GM21360 (cell line): Measurements from ENCODE around the gene RNF224.

Experiments
- ATAC-seq: cut with Tn5 transposase; IDR thresholded peaks from one replicate; pipeline ENCODE4 v1.9.1; 2021; ENCODE audit warnings: mild to moderate bottlenecking, moderate library complexity; ENCODE audit not compliant: unreplicated experiment

The RNF224 gene

DNA sequence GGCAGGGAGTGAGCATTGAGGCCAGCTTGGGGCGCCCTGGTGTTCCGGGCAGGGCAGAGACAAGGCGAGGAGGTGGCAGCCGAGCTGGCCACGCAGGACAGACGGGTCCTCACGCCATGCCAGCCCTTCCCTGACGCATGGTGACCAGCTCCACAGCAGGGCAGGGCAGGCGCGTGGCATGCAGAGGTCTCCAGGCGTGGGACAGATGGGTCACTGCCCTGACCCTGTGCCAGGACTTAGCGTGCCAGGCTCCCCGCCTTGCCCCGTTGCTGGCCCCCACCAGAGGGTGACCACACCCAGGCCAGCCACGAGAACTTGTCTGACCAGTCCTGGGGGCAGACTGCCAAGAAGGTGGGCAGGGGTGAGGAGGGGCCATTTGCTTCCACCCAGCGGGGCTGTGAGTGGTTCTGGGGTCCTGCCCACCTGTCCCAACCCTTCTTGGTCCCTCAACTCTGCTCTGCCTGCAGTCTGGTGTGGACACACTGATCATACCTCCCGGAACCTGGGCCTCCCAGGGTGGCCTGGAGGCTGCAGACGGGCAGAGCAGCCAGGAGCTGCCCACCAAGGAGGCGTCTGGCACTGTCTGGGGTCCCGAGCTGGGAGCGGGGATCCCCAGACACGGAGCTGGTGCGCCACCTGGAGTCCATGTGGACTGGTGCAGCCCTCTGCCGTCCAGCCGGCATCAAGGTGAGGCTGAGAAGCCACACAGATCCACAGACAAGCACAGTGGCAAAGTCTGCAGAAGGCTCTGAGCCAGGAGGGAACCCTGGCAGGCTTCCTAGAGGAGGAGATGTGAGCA lies at the start of gene RNF224:
RNF224 (plus strand) TSS at position 449 of the 799 bp plus-strand sequence. CDS start 834 bp downstream, outside the sequence.
- ATAC-seq = no peak

- ATAC-seq = no peak
Measured at GRCh38 chr9:137178201-137178938, 48.9 kb upstream of the RNF224 start.

GRCh38 chr9:137178939-137179630 lies 48.2 kb upstream of the RNF224 start:
- ATAC-seq = no peak

DNA sequence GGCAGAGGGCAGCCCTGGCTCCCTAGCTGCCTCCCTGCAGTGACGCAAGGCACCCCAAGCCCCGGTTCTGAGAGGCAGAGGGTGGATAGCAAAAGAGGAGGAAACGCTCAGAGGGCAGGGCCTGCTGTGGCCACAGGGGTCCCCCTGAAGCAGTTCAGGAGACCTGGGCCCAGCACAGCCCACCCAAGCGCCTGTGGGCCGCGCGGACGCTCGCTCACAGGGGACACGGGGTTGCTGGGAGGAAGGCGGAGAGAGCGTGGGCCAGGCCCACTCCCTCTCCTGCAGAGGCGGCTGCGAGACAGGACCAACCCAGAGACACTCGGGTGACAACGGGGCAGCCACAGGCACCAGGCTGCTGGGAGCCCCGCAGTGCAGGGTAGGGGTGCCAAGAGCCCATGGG lies 47.5 kb upstream of the RNF224 start:
- no peak for ATAC-seq

DNA sequence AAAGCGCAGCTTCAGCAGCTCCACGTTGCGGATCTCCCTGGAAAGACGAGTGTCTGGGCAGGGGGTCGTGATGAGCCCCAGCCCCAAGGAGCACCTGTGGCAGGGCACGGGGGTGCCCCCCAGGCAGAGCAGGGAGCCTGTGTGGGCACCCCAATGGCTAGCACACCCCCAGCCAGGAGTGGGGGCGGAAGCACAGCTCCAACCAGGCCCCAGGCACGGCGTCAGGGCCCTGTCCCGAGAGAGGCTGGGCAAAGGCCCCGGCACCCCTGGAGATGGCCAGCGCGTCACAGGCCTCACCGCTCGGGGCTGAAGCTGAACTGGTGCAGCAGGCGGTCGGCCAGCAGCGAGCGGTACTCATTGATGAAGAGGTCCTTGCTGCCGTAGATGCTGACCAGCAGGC lies 46.8 kb upstream of the RNF224 start:
- no peak for ATAC-seq

- no peak for ATAC-seq
Measured at GRCh38 chr9:137181680-137182079, 45.6 kb upstream of the RNF224 start.

GRCh38 chr9:137182836-137183235 lies 44.5 kb upstream of the RNF224 start:
- ATAC-seq = no peak

DNA sequence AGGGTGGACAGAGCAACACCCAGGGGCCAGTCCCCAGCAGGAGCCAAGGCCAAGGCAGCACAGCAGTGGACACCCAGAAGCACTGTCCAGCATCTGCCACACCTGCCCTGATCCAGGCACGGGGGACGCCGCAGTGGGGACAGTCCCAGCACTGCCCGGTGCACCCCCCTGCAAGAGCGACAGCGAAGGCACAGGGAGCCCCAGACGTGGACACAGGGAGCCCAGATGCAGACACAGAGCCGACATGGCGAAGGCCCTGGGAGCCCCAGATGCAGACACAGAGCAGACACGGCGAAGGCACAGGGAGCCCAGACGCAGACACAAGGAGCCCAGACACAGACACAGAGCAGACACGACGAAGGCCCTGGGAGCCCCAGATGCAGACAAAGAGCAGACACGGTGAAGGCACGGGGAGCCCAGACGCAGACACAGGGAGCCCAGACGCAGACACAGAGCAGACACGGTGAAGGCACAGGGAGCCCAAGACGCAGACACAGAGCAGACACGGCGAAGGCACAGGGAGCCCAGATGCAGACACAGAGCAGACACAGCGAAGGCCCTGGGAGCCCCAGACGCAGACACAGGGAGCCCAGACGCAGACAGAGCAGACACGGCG lies 43.2 kb upstream of the RNF224 start:
- no peak for ATAC-seq

DNA sequence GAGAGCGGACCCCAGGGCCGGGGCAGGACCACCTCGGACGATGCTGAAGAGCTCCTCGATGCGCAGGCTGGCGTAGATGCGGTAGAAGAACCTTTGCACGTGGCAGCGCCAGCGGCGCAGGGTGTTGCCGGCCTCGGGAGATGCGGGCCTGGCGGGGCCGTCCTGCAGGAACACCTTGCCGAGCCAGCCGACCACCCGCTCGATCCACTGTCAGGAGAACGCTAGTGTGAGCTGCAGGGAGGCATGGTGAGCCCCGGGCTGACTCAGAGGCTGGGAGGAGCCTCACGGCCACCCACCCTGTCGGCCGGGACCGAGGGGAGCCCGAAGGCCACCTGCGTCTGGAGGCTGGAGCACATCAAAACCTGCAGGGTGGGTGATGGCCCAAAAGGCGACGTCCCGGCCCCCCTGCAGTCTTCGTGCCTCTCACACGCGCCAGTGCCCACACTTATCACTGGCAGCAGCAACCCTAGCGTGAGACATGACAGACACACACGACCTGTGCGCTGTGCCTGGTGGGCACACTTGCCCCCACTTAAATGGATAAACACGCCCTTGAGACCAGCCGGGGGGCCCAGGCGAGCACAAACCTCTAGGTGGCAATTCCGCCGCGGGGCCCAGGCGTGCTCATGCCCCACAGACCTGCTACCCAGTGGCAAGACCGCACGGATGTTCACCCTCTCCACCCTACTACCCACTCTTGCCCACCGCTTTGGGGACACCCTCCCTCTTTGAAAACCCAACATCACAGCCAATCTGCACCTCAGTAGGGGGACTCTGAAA lies 42.2 kb upstream of the RNF224 start:
- ATAC-seq = no peak

DNA sequence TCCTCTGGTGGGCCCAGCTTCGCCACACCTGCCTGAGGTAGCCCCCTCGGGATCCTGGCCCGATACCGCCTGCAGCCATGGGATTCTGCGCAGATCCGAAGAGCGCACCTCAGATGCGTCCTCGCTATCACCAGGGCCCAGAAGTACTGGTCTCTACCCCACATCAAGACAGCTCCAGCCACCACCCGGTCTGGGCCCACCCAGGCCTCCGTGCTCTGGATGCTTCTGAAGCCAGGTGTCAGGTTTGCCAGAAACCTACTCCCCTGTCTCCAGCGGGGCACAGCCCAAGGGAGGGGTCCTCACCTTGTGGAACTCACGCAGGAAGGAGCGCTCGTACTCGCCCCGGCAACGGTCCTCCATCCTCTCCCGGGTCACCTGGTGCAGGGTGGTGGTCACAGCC lies 41.4 kb upstream of the RNF224 start:
- ATAC-seq = no peak

DNA sequence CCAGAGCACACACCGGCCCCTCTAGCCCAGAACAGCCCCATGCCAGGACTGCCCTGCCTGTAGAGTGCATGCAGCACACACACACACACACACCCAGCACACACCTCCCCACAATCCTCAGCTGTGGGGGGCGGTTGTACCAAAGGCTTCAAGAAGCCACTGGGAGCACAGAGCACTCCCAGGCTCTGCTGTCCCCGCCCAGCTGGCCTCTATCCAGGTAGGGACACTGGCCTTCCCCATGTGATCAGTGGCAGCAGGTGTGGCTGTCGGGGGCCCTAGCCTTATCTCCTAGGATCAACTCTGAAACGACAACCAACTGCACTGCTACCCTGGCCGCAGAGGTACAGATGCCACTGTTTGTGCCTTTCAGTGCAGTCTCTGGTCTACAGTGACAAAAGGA lies 40.9 kb upstream of the RNF224 start:
- ATAC-seq = no peak

DNA sequence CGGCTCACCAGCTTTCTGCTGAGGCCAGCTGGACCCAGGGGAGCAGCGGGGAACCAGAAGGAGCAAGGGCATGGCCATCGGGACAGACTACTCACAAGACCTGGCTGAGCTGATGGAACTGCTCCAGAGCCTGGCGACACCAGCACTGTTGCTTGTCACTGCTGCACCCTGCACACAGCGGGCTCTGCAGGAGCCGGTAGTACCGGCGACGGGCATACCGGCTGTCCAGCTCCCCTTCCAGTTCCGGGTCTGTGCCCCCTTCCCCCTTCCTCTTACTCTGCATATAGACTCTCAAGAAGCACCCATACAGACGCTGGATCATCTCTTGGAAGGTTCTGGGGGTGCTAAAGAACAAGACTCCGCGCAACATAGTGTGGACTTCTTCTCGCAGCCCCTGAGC lies 39.9 kb upstream of the RNF224 start:
- no peak for ATAC-seq

DNA sequence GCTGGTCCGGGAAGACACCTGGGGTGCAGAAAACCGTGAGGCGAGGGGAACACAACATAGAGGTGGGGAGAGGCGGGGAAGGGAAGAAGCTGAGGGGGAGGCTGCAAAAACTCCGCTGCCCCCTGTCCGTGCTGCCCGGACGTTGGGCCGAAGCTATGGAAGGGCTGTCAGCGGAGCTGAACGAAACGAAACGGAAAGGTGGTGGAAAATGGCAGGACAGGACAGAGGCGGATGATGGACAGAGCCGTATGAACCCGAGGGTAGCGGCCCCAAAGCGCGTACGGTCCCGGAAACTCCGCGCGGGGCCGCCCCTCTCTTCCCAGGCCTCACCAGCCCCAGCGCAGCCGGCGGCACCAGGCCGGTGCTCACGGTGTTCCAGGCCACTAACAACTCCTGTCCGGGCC lies 39.2 kb upstream of the RNF224 start:
- no peak for ATAC-seq

GRCh38 chr9:137188490-137189296 lies 38.6 kb upstream of the RNF224 start, which contains the start of the genes ANAPC2 and SSNA1:
Gene ANAPC2 (minus strand): TSS chr9:137188560. CDS start chr9:137188532, 28 bp downstream.
Gene SSNA1 (plus strand): TSS chr9:137188676. CDS start chr9:137188727, 51 bp downstream.
- peak; percentile 68 for ATAC-seq

DNA sequence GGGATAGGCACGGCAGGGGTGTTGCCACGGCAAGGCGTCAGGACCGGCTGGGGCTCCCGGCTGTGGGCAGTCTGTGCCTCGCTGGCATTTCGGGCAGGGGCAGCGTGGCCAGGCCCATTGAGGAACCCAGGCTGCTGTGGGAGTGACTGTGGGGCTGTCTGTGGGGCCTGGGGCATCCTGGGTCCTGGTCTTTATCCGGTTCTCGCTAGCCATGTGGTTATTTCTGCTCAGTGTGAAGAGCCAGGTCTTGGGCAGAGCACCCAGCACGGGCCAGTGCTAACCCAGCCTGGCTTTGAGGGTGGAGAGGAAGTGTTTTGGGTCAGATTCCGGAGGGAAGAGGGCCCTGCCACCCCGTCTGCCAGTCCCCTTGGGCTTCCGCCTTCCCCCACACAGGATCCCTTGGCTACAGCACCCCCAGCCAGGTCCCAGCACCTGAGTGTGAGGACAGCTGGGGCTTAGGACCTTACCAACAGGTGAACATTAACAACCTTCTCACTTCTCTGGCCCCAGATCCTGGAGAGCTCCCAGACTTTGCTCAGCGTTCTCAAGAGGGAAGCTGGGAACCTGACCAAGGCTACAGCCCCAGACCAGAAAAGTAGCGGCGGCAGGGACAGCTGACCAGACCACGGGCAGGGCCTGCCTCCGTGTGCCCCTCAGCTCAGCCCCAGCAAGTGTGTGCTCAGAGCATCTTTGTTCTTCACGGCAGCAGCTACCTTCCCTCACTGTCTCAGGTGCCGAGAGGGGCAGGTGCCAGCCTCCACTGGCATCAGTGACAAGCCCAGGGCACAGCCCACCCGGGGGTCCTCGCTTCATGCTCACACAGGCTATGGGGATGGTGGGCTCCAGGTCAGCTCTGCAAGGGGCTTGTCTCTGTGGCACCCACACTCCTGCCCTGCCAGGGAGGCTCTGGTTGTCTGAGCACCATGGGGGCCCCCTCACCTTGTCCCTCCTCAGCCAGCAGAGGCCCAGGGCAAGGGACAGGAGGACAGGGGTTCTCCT lies 37.7 kb upstream of the RNF224 start:
- no peak for ATAC-seq

DNA sequence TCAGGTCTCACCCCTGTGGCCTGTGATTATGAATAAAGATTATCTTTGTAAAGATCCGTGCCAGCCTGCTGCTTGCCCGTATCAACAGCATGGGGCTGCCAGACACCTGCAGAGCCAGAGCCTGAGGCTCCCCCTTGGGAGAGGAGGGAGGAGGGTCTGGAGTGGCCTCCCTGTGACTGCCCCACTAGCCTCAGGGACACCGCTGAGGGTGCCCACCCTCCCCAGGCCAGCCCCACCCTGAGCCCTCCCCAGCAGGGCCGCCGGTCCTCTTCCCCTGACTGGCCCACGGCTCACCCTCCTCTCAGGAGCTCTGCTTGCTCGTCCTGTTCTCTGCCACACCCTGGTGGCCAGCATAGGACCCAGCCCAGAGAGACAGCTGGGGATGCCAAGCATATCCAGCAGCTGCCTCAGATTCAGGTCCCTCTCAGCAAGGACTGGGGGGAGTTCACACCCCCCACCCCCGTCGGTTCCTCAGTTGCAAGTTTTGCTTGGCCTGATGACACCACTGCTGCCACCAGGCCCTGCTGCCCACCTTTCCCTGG lies 36.9 kb upstream of the RNF224 start:
- no peak for ATAC-seq

GRCh38 chr9:137191245-137191644 lies 36.1 kb upstream of the RNF224 start:
- ATAC-seq = no peak
